Measurements from ENCODE around the gene SLC39A10. TPM values are rescaled to one million over a fixed set of nuclear protein-coding genes. Genes with fewer than 3 reads are reported as not detected.

Gene SLC39A10
- total RNA-seq, 1 donor: 57.8 TPM

DNA sequence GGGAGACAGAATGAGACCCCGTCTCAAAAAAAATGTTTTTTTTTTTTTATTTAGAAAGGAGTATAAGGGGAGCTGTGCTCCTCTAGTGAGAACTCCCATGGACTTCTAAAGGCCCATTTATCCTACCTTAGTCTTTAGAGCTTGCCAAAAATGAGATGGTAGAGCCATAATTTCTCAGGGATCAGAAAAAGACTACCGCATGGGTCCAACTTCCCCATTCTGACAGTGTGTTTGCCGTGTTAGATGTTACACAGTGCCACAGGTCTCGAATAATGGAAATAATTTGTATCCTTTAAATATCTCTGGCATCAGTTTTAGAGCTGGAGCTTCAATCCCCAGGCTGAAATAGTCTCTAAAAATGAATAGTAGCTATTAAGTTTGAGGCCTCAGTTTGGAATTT is 6.0 kb upstream of the SLC39A10 start:
- DNase-seq (ENCODE audit: low read depth): no peak
- TF ChIP-seq, protein P1, sequence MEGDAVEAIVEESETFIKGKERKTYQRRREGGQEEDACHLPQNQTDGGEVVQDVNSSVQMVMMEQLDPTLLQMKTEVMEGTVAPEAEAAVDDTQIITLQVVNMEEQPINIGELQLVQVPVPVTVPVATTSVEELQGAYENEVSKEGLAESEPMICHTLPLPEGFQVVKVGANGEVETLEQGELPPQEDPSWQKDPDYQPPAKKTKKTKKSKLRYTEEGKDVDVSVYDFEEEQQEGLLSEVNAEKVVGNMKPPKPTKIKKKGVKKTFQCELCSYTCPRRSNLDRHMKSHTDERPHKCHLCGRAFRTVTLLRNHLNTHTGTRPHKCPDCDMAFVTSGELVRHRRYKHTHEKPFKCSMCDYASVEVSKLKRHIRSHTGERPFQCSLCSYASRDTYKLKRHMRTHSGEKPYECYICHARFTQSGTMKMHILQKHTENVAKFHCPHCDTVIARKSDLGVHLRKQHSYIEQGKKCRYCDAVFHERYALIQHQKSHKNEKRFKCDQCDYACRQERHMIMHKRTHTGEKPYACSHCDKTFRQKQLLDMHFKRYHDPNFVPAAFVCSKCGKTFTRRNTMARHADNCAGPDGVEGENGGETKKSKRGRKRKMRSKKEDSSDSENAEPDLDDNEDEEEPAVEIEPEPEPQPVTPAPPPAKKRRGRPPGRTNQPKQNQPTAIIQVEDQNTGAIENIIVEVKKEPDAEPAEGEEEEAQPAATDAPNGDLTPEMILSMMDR (IDR thresholded peaks at IDR 0.05; ENCODE audit: insufficient read depth, low read length): no peak
- no peak overlapping the region for H3K4me3 ChIP-seq (ENCODE audit: low read depth, low read length)

DNA sequence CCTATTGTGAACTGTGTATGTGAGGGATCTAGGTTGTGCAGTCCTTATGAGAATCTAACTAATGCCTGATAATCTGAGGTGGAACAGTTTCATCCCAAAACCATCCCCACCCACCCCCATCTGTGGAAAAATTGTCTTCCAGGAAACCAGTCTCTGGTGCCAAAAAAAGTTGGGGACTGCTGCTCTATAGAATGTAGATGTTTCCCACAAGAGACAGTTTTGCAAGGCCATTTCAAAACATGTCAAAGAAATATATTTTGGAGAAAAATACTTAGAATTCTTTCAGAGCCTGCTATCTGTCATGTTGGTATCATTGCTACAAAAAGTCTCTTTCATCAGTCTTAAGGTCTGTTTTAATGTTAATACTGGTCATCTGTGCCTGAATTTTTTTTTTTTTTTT is 4.1 kb upstream of the SLC39A10 start:
- H3K4me3 ChIP-seq (ENCODE audit: low read depth, low read length): no peak overlapping the region
- TF ChIP-seq, protein P1 (IDR thresholded peaks at IDR 0.05; ENCODE audit: insufficient read depth, low read length): no peak
- peak; percentile 39 for DNase-seq (ENCODE audit: low read depth)

DNA sequence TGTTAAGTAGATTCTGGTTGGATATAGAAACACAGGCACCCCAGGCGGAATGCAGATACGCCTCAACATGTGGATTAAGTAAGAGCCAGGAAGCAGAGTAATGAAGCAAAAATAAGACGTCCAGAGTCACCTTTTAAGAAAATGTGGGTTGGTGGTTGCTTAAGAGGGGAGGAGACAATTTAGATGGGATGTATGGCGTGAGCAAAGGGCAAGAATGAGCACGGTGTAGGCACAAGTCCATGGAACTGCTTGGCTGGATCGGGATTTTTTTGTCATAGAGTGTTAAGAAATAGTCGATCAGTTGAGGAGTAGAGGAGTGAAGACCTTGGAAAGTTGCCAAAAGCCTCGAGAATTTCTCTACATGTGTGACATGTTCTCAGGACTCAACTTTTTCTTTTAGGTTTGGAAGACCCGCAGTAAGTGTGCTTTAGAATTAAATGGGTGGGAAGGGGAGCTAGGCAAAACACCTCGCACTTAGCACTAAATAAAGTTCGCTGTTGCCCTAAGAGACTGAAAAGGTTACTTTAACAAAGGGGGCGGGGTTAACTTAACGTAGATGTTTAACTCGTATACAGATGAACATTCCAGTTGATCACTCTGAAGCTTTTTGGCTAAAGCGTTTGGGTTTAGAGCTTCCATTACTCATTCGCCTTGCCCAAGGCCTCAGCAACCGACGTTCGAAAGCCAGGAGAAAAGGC is 716 bp upstream of the SLC39A10 start:
- H3K4me3 ChIP-seq (ENCODE audit: low read depth, low read length): peak overlapping the region; percentile 79
- TF ChIP-seq, protein P1 (IDR thresholded peaks at IDR 0.05; ENCODE audit: insufficient read depth, low read length): no peak
- no peak for DNase-seq (ENCODE audit: low read depth)

DNA sequence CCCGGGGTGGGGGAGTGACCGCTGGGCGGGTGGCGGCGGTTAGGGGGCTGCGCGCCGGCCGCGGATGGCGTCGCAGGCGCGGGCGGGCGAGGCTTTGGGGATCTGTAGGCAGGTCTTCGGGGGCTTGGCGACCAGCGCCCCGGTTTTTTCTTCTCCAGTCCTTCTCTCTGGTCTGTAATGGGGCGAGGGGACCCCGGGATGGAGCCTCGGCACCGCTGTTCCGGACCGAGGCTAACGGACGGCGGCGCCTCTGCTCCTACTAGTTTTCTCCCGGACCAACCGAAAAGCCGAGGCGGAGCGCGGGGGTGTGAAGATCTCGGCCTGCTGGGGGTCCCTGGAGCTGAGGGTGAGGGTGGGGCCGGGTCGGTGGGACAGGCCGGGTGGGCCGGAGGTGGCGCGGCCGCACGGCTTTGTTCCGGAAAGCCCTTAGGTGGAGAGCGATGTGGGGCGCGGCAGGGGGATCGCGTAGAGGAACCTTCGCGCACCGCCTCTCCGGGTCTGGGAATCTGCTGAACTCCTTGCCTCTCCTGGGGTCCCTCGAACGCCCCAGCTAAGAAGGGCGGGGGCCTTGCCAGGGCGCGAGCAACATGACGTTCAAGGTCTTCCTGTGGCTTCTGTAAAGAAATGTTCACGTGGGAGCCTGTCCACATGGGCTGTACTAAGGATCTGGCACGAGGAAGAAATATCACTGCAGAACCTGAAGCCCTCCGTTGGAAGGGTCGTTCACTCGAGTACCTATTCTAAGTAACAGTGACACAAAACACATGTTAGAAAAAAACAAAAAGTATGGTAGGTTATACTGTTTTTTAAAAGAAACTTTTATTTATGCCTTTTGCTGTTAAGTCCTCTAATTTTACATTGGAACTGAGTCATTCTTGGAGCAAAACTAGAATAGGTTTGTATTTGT is 861 bp downstream of the SLC39A10 start:
- DNase-seq (ENCODE audit: low read depth): peak; percentile 83
- TF ChIP-seq, protein P1 (IDR thresholded peaks at IDR 0.05; ENCODE audit: insufficient read depth, low read length): no peak
- H3K4me3 ChIP-seq (ENCODE audit: low read depth, low read length): peak overlapping the region; percentile 79

DNA sequence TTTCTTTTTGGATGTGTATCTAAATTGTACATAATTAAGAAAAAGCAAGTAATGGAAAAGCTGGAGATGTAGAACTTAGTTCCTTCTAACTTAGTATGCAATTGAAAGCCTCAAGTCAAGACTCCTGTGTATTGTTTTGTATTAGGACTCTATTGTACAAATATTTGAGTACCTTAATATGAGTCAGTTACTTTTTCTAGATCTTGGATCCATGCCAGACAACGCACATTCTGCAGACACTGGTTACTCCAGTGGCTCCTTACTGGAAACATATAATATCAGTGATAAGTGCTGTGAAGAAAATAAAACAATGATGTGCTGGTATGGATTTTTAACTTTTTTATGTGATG is 1.5 kb downstream of the SLC39A10 start:
- peak overlapping the region; percentile 79 for H3K4me3 ChIP-seq (ENCODE audit: low read depth, low read length)
- TF ChIP-seq, protein P1 (IDR thresholded peaks at IDR 0.05; ENCODE audit: insufficient read depth, low read length): no peak
- DNase-seq (ENCODE audit: low read depth): peak; percentile 90

DNA sequence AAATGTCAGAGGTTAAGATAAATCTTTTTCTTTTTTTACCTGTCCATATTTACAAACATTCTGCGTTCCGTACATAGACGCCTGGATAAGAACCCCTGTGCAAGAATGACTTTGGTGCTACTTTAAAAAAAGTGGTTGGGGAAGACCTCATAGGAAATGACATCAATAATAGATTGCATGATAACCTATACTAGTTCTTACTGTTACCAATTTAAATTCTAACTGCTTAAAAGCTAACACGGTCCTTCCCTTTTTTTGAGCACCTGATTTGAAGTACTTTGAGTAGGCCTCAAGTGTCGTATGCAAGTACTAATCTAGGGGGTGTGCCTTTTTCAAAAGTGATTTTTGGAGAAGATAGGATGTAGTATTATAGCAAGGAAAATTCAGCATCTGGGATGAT is 2.1 kb downstream of the SLC39A10 start:
- peak; percentile 33 for DNase-seq (ENCODE audit: low read depth)
- TF ChIP-seq, protein P1 (IDR thresholded peaks at IDR 0.05; ENCODE audit: insufficient read depth, low read length): no peak
- peak overlapping the region; percentile 79 for H3K4me3 ChIP-seq (ENCODE audit: low read depth, low read length)
